ENCODE measurements around the gene NUB1.

NUB1 gene

DNA sequence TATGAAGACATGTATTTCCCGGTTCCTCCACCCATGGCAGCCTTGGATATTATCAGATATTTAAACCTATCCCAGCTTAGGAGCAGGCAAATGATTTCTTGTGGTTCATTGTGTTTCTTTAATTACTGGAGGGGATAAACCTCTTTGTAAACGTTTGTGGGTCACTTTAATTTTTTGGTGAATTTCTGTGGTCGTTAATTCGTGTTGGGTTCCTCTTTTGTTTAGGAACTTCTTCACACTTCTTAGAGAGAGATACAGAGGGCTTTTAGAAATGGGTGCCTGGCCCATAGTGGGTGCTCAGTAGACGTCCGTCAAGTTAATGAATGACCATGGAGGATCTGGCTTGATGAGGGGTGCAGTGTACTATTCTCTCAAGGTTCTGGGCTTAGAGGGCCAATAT, 27.2 kb upstream of the NUB1 start:
- DNase-seq, result no peak

DNA sequence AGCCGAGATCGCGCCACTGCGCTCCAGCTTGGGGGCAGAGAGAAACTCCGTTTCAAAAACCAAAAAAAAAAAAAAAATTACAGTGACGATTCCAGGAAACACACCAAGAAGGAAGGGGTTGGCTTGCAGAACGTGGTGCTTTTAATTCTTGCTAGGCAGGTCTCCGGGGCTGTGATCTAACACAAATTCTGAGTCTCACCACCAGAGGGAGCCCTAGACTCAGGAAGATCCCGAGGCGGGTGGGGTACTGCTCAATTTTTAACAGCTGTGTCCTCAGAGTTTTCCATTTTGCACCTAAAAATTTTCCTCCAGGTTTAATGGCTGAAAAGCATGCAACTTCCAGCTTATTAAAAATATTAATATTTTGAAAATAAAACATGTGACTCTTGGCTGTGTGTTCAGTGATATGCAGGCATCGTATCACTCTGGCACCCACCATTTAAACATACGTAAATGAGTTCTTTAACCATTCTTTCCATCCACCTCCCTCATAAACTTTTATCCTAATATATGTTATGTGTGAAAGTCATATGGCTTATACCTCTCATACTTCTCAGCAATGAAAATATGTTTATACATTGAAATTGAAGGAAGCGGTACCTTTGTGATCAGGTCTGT, 26.5 kb upstream of the NUB1 start:
- no peak for DNase-seq

DNA sequence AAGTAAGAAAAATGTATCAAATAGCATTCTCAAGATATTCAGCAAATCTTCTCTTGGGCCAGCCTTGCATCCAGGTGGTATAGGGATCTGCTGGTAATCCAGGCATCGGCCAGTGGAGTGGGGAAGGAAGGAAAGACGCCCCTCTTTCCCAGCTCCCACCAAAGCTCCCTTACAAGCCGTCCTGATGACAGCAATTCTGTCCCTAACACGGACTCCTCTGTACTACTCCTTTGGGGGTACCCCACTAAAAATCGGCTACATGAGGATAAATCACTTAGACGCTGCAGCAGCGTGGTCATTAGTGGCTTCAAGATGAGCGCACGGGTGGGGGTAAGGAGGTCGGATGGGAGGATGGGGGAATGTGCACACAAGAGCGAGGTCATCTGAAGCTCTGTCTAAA, 24.7 kb upstream of the NUB1 start:
- DNase-seq, result no peak

DNA sequence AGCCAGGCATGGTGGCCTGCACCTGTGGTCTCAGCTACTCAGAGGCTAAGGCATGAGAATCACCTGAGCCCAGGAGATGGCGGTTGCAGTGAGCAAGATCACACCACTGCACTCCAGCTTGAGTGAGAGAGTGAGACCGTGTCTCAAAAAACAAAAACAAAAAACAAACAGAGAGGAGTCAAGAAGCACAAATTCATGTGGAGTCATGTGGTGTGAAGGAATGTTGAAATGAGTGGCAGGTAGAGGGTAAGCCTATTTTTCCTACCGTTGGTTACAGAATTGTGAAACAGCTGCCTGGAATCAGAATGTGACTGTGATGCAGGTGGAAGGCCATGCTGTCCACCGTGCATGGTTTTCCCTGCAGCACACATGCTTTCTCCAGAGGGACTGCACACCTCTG, 23.7 kb upstream of the NUB1 start:
- no peak for DNase-seq

DNA sequence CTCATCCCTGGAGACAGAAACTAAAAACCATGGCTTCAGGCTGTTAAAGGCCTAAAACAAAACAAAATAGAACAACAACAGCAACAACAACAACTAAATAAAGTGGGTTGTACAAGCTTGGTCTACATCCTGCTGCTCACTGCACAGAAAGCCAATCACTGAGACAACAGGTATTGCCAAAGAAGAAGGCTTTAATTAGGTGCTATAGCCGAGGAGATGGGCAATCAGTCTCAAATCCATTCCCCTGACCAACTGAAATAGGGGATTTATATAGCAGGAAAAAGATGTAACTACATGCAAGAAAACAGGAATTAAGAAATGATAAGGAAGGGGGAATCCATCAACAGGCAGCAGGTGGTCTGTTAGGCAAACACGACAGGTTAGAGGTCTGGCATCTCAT, 22.4 kb upstream of the NUB1 start:
- DNase-seq, result no peak

DNA sequence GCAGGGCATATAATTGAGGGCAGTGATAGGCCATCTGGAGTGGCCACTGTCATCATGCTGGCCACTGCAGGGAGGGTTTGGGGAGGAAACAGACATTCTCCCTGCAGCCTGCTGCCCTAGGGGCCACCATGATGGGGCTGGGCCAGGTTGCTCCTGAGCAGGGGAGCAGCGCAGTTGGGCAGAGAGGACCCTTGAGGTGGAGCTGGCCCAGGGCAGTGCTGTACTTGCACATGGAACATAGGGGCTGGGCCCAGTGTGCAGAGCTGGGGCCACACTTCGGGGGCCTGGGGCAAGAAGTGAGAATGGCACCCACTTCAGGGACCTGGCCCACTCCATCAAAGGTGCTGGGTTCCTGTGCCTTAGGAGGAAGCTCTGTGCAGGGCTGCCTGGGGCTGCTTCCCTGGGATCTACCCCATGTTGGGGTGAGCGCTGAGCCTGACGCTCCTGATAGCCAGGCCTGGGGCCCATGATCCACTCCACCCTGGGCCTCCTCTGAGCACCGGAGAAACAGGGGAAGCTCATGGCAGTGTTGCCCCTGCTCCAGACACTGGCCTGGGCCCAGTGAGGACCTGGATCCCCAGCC, 21.3 kb upstream of the NUB1 start:
- no peak for DNase-seq

DNA sequence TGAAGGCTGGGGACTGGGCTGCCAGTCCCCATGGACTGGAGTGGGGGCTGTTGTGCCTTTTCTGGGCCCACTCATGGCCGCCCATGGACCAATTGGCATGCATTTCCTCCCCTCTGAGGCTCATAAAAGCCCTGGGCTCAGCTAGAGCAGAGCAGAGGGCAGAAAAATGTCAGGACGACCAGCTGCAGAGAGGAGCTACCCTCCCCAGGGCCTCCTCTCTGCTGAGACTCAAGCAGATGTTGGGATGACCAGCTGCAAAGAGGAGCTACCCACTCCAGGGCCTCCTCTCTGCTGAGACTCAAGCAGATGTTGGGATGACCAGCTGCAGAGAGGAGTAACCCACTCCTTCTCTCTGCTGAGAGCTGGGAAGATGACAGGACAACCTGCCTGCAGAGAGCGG, 20.3 kb upstream of the NUB1 start:
- DNase-seq, result no peak

DNA sequence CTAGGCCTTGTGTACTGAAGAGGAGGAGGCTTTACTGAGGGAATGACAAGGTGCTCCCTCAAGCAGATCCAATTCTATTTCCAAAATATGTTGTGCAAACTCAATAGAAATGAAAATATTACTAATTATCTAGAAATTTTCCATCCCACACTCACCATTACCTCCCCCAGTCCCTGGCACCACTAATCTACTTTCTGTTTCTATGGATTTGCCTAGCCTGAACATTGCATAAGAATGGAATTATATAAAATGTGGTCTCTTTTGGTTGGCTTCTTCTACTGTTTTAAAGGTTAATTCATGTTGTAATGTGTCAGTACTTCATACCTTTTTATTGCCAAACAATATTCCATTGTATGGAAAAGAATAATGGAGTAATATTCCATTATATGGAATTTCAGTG, 18.7 kb upstream of the NUB1 start:
- DNase-seq, result no peak

DNA sequence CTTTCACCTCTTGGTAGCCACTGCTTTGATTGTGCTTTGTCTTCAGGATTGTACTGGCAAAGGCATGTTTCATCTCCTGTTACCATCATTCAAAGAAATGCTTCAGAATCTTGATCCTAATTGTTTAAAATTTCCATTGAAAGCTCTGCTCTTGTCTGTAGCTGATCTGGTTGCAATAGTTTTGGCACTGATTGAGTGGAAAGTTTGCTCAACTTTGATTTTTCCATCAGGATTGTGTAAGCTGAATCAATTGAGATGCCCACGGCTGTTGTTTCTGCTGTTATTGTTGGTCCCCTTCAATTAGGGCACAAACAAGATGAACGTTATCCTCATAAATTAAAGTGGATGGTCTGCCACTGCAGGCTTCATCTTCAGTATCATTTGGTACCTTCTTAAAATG, 14.6 kb upstream of the NUB1 start:
- DNase-seq, result no peak

DNA sequence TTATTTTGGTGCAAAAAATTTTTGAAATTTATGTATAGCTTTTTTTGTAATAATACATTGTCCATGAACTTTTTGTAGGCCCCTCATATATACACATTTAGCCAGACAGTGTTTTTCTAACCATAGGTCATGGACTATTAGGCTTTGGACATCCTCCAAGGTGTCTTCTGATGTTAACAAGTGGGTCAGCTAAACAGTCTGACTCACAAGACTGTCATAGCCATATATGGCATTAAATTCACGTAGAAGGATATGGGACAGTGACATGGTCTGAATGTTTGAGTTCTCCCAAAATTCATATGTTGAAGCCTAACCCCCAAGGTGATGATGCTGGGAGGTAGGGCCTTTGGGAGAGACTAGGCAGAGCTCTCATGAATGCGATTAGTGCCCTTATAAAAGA, 14.0 kb upstream of the NUB1 start:
- DNase-seq, result no peak

DNA sequence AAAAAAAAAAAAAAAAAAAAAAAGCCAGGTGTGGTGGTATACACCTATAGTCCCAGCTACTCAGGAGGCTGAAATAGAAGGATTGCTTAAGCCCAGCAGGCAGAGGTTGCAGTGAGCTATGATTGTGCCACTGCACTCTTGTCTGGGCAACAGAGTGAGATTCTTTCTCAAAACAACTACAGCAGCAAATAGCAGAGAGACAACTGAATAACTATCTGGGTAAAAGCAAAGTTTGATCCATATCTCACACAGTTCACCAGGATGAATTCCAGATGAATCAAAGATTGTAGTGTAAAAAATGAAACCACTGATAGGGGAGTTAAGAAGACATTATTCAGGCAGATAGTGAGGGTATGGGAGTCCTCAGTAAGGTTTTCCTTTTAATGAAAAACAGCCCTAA, 11.4 kb upstream of the NUB1 start:
- no peak for DNase-seq

DNA sequence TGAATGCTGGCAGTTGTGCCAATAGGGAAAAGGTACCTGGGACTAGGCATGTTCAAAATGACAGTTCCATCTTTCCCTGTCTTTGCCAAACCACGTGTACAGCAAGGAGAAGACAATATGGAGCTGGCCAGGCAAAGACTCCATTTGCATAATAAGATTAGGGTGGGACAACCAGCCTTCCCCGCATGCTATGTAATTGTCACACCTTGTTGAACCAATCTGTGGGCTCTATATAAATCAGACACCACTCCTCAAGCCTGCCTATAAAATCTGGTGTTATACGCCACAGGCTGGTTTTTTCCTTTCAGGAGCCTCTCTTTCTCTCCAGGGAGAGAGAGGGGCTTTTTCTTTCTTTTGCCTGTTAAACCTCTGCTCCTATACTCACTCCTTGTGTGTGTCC, 11.0 kb upstream of the NUB1 start:
- DNase-seq, result no peak

DNA sequence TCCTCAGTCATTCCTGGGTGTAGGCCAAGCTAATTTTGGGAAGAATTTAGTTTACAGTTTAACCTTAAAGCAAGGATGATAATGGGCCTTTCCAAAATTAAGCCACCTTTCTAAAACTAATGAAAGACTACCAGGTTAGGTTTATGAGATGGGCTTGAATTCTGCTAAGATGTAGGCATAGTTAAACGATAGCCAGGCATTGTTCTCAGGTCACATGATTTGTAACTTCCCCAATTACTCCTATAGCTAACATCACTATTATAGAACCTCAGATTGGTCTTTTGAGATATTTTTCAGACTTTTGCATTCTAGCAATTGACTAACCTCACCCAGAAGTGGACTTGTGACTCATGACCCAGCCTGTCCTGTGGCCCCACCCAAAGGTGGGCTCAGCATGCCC, 7.0 kb upstream of the NUB1 start:
- DNase-seq, result no peak

DNA sequence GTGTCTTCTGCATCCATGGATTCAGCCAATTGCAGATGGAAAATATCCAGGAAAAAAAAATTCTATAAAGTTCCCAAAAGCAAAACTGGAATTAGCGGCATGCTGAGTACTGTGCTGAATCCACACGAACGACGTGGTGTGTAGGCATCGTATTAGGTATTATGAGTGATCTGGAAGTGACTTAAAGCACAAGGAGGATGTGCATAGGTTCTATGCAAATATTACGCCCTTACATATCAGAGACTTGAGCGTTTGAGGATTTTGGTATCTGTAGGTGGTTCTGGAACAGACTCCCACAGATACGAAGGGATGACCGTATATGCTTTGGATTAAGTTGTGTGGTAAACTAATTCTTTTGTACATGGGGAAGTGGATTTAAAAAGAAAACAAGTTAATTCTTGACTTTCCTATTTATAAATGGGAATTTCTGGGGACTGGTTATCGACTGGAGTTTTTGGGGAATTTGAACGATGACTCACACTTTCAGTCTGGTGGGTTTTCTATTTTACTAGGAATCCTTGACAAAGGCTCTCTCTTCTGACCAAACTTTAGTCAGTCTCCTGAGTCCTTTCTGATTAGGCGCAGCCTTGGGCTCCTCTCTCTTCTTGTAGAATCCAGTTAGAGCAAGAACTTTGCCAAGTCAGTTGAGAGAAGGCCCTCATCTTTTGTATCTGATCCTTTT, 5.4 kb upstream of the NUB1 start:
- no peak for DNase-seq

DNA sequence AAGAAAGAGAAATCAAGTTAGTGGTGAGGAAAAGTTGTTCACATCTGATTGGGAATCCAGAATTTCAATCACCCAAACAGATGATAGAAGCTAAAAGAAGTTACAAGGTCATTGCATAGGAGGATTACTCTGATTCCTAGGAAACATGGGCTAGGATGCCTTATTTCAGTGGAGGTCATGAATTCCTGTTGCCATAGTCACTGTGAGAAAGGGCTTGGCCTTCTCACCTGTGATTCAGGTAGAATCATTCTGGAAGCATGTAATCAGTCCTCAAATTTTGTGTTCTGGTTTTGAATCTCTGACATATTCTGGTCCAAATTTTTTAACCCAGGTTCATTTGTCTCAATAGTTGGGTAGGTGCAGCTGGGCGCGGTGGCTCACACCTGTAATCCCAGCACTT, 4.3 kb upstream of the NUB1 start:
- no peak for DNase-seq

DNA sequence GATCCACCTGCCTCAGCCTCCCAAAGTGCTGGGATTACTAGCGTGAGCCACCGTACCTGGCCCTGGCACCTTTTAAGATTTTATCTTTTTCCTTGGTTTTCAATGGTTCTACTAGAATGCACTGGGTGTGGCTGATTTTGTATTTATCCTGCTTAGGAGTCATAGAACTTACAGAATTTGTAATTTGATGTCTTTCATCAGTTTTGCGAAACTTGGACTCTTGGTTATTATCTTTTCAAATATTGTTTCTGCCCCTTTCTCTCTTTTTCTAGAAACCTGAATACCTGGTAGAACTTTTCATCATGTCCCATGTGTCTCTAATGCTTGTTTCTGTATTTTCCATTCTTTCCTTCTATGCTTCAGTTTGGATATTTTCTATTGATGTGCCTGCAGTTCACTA, 2.8 kb upstream of the NUB1 start:
- DNase-seq, result no peak

DNA sequence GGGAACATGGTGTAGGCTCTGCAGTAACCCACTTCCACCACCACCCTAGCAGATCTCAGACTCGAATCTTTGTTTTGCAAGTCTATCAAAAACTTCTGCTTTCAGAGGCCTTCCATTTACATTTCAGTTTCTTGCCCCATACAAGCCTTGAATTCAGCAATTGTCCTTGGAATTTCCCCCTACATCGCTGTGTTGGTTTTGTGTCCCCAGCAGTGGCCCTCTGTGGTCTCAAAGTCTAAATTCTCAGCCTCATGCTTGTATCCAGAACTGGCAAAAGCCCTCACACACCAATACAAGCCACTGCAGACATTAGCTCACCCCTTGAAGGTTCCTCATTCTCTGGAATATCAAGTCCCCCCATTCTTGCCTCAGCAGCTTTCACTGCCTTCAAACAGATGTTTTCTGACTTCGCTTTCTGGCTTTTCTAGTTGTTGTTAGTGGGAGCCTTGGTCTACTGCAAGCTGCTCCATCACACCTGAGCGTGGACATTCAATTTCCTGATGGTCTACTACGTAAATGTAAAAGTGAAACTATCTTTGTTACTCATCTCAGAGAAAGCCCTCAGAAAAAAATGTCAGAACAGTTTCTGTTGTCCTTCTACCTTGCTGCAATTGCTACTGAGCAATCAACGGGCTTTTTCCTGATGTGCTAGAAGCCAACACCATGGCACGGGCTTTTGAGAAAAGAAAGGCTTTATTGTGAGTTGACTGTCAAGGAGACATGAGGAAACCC, 1.8 kb upstream of the NUB1 start:
- DNase-seq, result no peak

DNA sequence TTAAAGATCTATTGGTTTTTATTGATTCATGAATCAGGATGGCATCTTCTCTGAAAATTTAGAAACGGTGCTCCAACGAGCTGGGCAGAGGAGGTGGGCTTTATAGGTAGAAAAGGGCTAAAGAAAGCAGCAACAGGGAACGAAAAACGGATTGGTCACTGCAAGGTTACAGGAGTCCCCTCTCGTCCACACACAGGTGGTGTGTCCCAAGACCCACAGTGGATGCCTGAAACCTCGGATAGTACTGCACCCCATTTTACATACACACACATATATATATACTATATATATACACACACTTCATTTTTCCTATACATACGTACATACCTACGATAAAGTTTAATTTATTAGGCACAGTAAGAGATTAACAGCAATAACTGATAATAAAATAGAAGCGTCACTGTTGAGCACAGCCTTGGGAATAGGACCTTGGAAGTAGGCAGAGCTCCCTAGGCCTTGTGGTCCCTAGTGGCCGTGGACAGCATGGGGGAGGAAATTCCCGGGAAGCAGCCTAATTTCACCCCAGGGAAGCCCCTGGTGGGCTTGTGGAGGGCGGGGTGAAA, 737 bp upstream of the NUB1 start:
- no peak for DNase-seq

DNA sequence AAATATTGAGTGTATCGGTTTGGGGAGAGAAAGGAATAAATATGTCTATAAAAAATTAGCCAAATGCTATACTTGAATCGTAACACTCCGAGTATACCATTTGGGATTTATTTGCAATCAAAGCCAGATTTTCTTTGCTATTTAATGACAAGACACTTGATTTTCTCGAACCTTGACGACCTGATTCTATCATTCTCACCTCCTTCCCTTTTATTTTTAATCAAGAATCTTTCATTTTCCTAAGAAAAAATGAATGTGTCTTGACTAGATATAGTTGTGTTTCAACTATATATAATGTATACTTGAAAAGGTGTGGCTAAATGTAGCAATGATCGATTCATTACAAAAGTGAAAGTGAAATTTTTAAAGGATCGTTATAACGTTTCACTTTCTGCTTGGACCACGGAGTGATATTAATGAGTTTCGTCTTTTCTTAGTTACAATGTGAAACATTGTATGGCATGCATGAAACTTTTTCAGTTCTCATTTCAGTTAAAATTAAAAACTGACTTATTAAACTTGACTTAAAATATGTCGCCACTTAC, 562 bp downstream of the NUB1 start:
- no peak for DNase-seq

DNA sequence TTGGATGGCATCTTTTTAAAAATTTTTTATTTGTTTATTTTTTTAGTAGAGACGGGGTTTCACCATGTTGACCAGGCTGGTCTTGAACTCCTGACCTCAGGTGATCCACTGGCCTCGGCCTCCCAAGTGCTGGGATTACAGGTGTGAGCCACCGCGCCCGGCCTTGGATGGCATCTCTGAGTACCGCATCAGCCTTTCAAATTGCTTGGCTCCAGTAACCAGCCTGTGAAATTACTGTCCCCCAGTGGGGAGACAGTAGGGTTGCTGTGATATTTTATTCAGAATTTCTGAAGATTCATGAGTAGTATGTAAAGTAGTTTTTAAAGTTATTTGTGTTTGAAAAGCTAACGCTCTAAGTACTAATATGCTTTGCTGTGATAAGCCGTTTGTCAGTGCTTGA, 1.2 kb downstream of the NUB1 start:
- DNase-seq, result no peak

DNA sequence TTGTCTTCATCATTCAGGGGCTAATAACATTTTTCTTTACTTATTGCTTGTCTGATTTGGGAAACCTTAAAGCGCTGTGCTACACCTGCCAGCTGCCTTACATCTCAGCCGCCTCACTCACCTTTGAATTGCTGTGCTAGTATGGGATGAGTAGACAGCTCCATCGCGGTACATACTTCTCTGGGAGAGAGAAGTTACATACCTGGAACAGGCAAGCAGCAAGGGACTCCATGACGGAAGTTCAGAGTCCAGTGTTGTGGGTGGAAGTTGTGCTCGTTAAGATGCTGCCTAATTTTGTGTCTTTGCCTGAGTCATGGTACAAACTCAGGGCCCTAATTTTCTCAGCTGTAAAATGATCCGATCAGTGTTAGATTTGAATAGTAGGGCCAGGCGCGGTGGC, 1.9 kb downstream of the NUB1 start:
- no peak for DNase-seq

DNA sequence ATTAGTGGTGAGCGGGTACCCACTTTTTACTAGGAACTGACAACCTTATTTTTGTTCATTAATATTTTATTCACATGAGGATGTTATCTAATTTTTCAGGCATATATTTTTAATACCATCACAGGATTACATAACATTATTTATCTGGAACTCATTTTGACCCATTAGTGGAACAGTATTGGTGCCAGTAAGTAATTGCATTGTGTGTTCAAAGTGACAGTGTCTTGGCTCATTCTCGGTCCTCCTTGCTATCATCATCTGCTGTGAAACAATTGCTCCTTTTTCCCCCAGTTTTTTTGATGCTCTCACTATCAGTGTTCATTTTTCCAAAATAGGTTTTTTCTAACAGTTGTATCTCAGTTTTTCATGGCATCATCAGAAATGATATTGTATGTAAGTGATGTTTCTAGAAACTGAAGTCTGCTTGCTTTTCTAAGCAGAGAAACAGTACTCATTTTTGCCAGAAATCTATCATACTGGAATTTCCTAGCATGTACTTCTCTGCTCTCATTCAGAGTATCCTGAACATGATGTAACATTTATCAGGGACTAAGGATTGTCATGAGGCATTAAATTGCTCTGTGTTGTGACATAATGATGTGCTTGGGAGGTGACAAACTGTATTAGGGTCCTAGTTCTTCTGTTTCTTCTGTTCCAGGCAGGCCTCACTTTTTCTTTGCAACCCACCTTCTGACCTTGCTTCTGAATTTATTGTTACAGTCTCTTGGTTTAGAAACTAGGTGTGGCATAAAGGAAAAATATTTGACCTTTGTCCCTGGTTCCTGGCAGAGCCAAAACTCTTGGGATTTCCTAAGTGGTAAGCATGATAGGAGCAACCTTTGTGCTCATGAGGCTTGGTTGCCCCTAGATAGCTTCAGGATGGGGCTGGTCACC, 4.2 kb downstream of the NUB1 start:
- no peak for DNase-seq

DNA sequence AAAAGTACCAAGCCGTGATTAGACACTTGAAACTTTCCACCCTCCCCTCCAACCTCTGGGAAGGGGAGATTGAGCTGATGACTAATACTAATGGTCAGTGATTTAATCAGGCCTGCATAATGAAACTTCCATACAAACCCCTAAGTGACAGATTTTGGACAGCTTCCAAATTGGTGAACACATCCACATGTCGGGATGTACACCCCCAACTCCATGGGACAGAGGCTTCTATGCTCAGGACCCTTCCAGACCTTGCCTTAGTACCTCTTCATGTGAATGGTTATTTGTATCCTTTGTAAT, 4.8 kb downstream of the NUB1 start:
- DNase-seq, result no peak
